H54 (cell line): ENCODE data around the gene SLC7A6OS.

Experiments
- DNase-seq: peaks from one replicate; pipeline ENCODE4 v3.0.0; 2011; ENCODE audit warnings: low spot score, mixed read lengths; ENCODE audit not compliant: insufficient read length
- FAIRE-seq: peaks from 3 replicates; lab custom pipeline; 2011; peaks lifted over from hg19 to GRCh38; lab: Jason Lieb, UNC
- POLR2A ChIP-seq: IDR thresholded peaks from 2 replicates; pipeline ENCODE4 v1.6.1; 2011; ENCODE audit warnings: low read depth, mild to moderate bottlenecking, low read length

The SLC7A6OS gene

DNA sequence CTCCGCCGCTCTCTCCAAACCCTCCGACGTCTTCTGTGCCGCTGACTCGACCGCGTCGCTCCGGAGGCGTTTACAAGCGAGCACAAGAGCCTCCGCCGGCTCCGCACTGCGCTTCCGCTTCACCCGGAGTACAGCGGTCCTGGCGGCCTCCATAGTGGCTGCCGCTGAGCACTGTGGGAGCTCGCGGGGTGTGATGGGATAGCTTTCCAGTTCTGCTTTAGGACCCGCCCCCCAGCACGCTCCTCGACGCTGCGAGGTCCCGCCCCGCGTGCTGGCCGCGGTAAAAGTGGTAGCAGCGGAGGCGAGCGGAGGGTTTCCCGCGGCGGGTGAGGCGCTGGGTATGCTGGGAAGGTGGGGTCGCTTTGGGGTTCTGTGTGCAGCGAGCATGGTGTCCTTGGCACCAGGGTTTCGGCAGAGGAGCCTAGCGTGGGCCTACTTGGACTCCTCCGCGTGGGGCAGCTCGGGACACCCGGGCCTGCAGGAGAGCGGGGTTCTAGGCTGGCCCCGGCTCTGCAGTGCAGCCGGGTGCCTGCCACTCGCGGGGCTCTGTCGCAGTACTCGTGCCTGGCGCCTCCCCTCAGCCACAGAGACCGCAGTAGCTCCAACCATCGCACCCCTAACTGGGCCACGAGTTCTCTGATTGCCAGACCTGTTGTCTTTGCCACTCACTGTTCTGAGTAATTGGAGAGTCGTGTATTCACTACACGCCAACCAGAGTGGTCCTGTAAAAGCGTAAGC lies at the start of gene SLC7A6OS, which contains the start of gene PRMT7:
TSS of gene SLC7A6OS (minus strand) at position 173 of the 738 bp plus-strand sequence. CDS start at position 153, 20 bp downstream.
TSS of gene PRMT7 (plus strand) at position 246 of the 738 bp plus-strand sequence. CDS start 4,961 bp downstream, outside the sequence.
- FAIRE-seq (no peak), DNase-seq (peak; percentile 88)
- peak; percentile 85 for TF ChIP-seq POLR2A

DNA sequence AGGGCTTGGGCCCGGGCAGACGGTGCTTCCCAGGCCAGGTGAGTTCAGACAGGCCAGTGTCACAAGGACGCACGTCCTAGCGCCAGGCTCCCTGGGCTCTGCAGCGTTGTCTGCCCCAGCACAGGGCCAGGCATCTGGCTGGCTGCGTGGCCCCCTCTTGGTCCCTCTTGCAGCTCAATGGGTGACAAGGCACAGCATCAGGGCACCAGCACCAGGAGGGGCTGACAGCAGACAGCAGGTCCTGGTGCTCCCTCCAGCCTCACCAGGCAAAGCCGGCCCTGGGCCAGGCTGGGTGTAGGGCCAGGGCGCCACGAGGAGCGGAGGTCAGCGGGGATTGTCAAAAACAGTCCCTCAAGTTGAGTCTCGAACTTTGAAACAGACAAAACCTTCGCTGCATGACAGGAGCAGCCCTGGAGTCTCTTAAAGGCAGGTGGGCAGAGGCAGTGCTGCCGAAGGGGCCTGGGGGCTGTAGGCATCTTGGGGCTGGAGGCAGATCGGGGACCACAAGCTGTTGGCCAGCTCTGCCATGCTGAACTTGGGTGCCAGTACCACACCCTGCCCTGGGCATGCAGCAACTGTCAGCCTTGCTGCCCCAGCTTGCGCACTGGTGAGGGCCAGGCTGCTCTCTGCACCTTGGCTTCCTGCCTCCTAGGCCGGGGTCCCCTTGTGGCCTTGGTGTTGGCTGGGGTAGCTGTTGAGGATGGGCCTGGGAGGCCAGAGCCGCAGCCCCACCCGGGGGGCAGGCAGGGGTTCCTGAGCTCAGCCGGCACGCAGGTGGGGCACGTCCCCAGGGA lies 48.8 kb upstream of the SLC7A6OS start:
- no peak for DNase-seq
- TF ChIP-seq POLR2A, result no peak
- FAIRE-seq, result no peak

DNA sequence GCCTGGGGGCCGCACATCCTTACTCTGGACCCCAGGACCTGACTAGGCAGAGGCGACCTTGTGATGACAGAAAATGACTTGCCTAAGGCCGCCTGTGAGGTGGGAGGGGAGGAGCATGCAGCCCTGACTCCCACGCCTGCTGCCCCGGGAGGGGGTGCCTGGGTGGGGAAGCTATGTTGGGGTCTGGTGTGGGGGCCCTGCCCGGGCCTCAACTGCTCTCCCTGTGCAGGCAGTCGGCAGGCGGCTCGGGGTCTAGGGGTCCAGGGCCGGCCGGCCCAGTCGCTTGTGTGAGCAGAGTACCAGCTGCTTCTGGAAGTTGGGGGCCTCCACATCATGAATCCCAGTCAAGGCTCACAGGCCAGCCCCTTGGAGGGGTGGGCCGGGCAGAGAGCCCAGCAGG lies 48.2 kb upstream of the SLC7A6OS start:
- no peak for TF ChIP-seq POLR2A
- DNase-seq (no peak), FAIRE-seq (no peak)

DNA sequence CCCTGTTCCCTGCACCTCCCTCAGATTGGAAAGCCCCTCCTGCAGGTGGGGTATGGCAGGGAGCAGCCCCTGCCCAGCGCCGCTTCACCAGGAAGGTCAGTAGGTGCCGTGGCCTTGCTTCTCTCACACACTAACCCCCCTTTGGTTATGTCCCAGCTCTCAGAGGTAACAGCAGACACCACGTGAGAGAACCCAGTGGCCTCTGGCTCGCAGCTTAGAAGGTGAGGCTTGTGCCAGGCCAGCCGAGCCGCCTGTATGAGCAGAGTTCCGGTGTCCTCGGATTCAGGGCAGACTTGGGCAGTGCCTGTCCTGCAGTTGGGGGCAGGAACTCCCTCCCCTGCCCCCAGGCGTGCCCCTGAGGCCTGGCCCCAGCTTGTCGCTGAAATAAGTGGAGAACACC lies 47.2 kb upstream of the SLC7A6OS start:
- FAIRE-seq, result no peak
- DNase-seq, result no peak
- no peak for TF ChIP-seq POLR2A

DNA sequence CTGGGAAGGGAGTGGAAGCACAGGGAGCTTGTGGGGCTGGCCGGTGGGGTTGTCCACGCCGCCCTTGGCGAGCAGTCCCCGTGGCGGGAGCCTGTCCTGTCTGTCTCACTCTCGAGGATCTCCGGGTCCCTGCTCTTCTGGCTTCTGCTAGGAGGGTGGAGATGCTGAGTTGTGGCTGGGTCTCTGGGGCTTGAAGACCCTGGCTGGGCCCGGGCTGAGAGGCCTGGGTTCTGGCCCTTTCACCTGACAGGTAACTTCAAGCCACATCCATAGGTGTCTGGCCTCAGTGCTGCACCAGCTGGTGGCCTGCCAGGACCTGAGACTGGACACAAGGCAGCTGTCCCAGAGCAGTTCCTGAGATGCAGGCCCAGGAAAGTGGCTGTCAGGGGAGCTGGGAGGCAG lies 46.8 kb upstream of the SLC7A6OS start:
- DNase-seq (no peak), FAIRE-seq (no peak)
- TF ChIP-seq POLR2A, result no peak

DNA sequence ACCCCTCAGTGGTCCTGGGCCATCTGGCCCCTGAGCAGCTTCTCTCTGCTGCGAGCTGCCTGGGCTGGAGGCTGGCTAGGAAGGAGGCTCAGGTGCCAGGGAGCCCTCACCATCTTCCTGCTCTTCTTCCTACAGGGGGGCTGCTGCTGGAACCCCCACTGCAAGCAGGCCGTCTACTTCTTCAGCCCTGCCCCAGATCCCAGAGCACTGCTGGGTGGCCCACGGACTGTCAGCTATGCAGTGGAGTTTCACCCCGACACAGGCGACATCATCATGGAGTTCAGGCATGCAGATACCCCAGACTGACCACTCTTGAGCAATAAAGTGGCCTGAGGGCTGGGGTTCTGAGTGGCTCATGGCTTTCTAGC lies 46.2 kb upstream of the SLC7A6OS start:
- no peak for FAIRE-seq
- no peak for TF ChIP-seq POLR2A
- no peak for DNase-seq

DNA sequence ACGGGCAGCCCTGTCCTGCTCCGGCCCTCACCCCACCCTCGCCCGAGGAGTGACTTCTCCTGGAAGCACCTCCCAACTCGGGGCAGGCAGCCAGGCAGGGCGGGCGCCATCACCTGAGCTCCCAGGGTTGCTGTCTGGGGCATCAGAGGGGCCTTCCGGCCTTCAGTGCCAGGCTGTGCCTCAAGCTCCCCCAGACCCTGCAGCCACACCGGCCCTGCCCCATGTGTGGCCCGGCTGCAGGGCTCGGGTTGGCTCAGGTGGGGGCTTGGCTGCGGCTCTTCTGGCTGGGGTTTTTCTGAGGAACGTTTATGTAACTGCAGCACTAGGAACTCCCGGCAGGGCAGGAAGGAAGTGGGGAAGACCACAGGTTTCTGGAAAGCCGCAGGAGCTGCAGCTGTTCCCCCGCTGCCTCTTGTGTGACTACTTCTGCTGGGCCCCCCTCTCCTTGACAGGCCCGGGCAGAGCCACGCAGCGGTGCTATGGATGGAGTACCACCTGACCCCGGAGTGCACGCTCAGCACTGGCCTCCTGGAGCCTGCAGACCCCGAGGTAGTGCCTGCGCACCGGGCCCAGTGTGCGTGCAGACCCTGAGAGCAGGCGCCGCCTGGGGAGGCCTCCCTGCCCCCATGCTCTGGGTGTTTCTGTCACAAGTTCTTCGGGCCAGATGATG lies 45.6 kb upstream of the SLC7A6OS start:
- no peak for TF ChIP-seq POLR2A
- no peak for DNase-seq
- no peak for FAIRE-seq

DNA sequence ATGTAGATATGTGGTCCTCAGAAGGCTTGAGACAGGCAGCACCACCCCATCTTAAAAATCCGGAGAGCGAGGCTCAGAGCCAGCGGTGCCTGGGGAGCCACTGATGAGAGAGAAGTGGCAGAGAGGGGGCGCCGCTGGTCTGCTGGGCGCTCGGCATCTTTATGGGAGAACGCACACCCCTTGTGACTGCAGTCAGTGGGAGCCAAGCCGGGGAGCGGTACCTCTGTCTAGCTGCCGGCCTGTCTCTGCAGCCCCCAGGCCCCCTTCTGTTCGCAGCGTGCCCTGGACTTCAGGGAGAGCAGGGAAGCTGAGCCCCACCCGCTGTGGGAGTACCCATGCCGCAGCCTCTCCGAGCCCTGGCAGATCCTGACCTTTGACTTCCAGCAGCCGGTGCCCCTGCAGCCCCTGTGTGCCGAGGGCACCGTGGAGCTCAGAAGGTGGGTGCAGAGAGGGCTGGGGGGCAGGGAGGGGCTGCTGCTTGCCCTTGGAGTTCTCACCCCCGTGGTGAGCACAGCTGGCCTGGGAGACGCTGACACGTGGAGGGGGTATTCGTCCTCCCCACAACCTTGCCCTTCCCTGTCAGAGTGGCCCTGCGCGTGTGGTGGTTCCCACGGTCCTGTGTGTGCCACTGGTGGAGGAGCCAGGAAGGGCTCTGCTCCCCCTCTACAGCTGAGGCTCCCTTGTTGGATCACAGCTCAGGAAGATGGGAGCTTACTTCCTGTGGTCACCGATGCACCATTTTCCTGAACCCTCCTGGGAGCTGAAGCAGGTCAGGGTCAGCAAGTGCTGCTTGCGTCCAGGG lies 44.9 kb upstream of the SLC7A6OS start:
- FAIRE-seq (no peak), DNase-seq (no peak)
- TF ChIP-seq POLR2A, result no peak

DNA sequence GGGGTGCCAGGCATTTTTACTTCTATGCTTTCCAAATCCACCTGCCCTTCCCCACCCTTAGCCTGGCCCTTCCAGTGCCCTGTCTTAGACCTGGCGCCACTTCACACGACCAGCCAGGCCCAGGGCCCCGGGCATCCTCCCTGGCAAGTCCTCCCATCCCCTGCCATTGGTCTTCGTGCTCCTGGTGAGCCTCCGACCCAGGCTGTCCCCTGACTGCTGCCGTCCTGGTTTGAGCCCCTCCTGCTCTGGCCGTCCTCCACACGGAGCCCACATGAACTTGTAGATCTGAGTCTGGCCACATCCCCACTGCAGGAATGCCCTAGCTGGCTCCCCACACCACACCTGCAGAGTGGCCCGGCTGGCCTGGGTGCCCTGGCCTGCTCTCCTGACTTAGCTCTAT lies 44.1 kb upstream of the SLC7A6OS start:
- no peak for TF ChIP-seq POLR2A
- FAIRE-seq, result no peak
- no peak for DNase-seq

DNA sequence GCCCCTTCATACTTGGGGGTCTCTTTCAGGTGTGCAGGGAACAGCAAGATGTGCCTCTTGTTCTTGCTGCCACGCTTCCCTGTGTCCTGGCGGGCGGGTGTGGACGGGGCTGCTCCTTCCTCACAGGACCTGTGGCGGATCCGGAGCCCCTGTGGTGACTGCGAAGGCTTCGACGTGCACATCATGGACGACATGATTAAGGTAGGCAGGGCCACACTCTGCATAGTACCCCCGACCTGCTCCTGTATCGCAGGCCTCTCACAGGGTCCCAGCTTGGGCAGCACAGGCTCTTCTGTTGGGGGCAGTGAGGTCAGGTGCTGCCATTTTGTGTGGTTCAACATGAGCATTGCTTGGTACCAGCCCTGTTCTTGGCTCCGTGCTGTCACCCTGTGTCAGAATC lies 42.6 kb upstream of the SLC7A6OS start:
- TF ChIP-seq POLR2A, result no peak
- DNase-seq (no peak), FAIRE-seq (no peak)

DNA sequence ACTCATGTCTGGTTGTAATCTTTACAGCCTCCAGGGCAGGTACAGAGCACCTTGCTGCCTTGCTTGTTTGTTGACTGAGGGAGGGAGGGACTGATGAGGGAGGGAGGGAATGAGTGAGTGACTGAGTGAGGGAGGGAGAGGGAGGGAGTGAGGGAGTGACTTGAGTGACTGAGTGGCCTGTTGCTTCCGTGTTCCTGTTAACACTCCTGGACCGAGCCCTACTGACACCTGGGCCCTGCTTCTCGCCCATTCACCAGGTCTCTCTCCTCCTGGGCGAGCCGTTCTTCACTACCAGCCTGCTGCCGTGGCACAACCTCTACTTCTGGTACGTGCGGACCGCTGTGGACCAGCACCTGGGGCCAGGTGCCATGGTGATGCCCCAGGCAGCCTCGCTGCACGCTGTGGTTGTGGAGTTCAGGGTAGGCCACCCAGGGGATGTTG lies 41.3 kb upstream of the SLC7A6OS start:
- FAIRE-seq (no peak), DNase-seq (no peak)
- TF ChIP-seq POLR2A, result no peak

DNA sequence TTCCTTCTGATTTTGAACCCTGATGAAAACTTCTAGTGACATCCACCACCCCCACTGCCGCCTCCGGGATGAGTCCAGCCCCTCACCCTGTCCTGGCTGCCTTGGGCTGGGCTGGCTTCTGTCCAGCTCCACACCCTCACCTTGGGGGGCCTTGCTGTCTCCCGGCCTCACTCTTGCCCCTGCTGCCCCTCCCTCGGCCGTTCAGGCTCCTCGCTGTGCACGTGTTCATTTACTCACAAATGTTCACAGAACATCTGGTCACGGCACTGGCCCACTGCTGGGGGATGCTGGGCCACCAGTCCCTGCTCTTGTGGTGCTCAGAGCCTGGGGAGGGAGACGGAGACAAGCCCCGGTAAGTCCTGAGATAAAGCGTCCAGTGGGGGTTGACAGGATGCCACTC lies 40.7 kb upstream of the SLC7A6OS start:
- no peak for FAIRE-seq
- TF ChIP-seq POLR2A, result no peak
- DNase-seq, result no peak

DNA sequence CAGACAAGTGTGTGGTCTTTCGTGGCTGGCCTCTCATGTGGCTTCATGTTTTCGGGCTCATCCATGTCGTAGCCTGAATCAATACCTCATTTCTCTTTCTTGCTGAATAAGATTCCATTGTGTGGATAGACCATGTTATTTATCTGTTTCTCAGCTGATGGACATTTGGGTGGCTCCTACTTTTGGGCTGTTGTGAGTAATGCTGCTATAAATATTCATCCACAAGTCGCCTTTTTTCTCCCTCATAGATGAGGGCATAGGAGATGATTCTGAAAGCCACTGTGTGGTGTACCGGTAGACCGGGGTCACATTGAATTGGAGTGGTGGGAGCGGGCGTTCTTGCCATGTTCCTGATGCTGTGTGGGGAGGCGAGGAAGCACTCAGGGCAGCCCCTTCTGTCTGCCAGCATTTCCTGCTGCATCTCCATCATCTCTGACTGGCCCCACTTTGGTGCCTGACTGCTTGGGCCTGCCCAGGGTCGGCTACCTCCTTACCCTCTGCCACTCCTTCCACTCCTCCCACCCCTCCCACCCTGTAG lies 40.1 kb upstream of the SLC7A6OS start:
- FAIRE-seq, result no peak
- no peak for DNase-seq
- TF ChIP-seq POLR2A, result no peak
